B cell (primary cell): ENCODE measurements around the gene TRIOBP. TPM values are rescaled to one million over a fixed set of nuclear protein-coding genes. Genes with fewer than 3 reads are reported as not detected.

Source experiments
- ATAC-seq: fragments of 200-7000 bp; cut with Tn5 transposase; one replicate; pipeline ENCODE4 v1.10.0; 2021; ENCODE audit warnings: low read depth, mild to moderate bottlenecking, moderate number of reproducible peaks, moderate library complexity
- CTCF ChIA-PET: fragments of 350-600 bp; sonication (Branson Sonifier 250); formaldehyde crosslinking; loops from one replicate; lab custom pipeline; 2021; ENCODE audit warnings: antibody characterized with exemption, inconsistent platforms; lab: Charles Lee
- POLR2A ChIA-PET: fragments of 350-600 bp; sonication (Branson Sonifier 250); formaldehyde crosslinking; loops from one replicate; lab custom pipeline; 2021; ENCODE audit warnings: antibody characterized with exemption; lab: Charles Lee
- DNase-seq: peaks from one replicate; pipeline ENCODE4 v3.0.0; 2013
- H2AFZ ChIP-seq: 2 replicates; pipeline ENCODE4 v1.6.1; 2012; ENCODE audit warnings: mild to moderate bottlenecking, low read depth, low read length; ENCODE audit not compliant: insufficient read depth, poor library complexity, severe bottlenecking
- H3K27ac ChIP-seq, 2 donors: 1 replicate in 1 of 2; 2 replicates in 1 of 2; pipeline ENCODE4 v1.5.1; 2012 to 2013; ENCODE audit warnings: low read length in 2 of 2, mild to moderate bottlenecking in 2 of 2, moderate library complexity in 1 of 2
- H3K27me3 ChIP-seq, 4 experiments: fragments of 200-600 bp in 1 of 4; sonication (generic) in 1 of 4; replicated peaks in 1 of 4; 1 replicate in 2 of 4; 2 replicates in 2 of 4; pipeline versions ENCODE4 v1.6.1 to v1.7.0; 2013 to 2016; ENCODE audit warnings: low read length in 3 of 4, mild to moderate bottlenecking in 2 of 4, mixed read lengths in 1 of 4, moderate library complexity in 1 of 4; ENCODE audit not compliant: insufficient read depth in 4 of 4, control insufficient read depth in 3 of 4; ENCODE audit errors: control extremely low read depth in 1 of 4
- H3K36me3 ChIP-seq, 2 experiments: replicated peaks in 1 of 2; 1 replicate in 1 of 2; 2 replicates in 1 of 2; pipeline versions ENCODE4 v1.6.1 to v1.7.1; 2013; ENCODE audit warnings: low read length in 1 of 2; ENCODE audit not compliant: insufficient read depth in 2 of 2, control insufficient read depth in 1 of 2; ENCODE audit errors: control extremely low read depth in 1 of 2, extremely low read depth in 1 of 2
- H3K4me1 ChIP-seq, 2 donors: fragments of 200-600 bp in 1 of 2; sonication (generic) in 1 of 2; 1 replicate in 1 of 2; 2 replicates in 1 of 2; pipeline versions ENCODE4 v1.5.1 to v1.6.1; 2013 to 2017; ENCODE audit warnings: low read length in 2 of 2; ENCODE audit not compliant: control insufficient read depth in 2 of 2, insufficient read depth in 2 of 2
- H3K4me2 ChIP-seq: replicated peaks from 2 replicates; pipeline ENCODE3; 2012; ENCODE audit warnings: mild to moderate bottlenecking, low read depth, low read length; ENCODE audit not compliant: poor library complexity, severe bottlenecking
- H3K4me3 ChIP-seq, 5 experiments: fragments of 200-600 bp in 1 of 5; sonication (generic) in 1 of 5; 1 replicate in 3 of 5; 2 replicates in 2 of 5; pipeline versions ENCODE4 v1.5.1 to v1.7.0; 2011 to 2016; ENCODE audit warnings: low read length in 4 of 5, mild to moderate bottlenecking in 4 of 5, low read depth in 2 of 5, control low read depth in 1 of 5, moderate library complexity in 1 of 5; ENCODE audit not compliant: insufficient read depth in 1 of 5; ENCODE audit errors: control extremely low read depth in 1 of 5, extremely low read depth in 1 of 5
- H3K79me2 ChIP-seq: fragments of 200-600 bp; sonication (generic); one replicate; pipeline ENCODE4 v1.6.0; 2016; ENCODE audit warnings: low read length; ENCODE audit not compliant: control insufficient read depth, insufficient read depth
- H3K9ac ChIP-seq: fragments of 200-600 bp; sonication (generic); 2 replicates; pipeline ENCODE4 v1.6.1; 2017; ENCODE audit warnings: mild to moderate bottlenecking, low read length, moderate library complexity
- H3K9me3 ChIP-seq, 3 donors: one replicate each; pipeline versions ENCODE4 v1.6.1 to v1.7.1; 2013; ENCODE audit warnings: low read length in 2 of 3; ENCODE audit not compliant: control insufficient read depth in 2 of 3, insufficient read depth in 1 of 3; ENCODE audit errors: control extremely low read depth in 1 of 3
- H4K20me1 ChIP-seq: 2 replicates; pipeline ENCODE4 v1.6.0; 2012; ENCODE audit warnings: mild to moderate bottlenecking, low read length; ENCODE audit not compliant: insufficient read depth, control insufficient read depth, poor library complexity, severe bottlenecking
- H3K27ac Mint-ChIP-seq: one replicate; pipeline ENCODE4 v1.8.0; 2021; ENCODE audit warnings: mixed read lengths
- H3K27me3 Mint-ChIP-seq: one replicate; pipeline ENCODE4 v1.8.0; 2021; ENCODE audit warnings: mixed read lengths
- H3K4me1 Mint-ChIP-seq: one replicate; pipeline ENCODE4 v1.8.0; 2021; ENCODE audit warnings: mixed read lengths
- H3K4me3 Mint-ChIP-seq: one replicate; pipeline ENCODE4 v1.8.0; 2021; ENCODE audit warnings: mixed read lengths
- H3K9me3 Mint-ChIP-seq: one replicate; pipeline ENCODE4 v1.8.0; 2022; ENCODE audit warnings: mixed read lengths; ENCODE audit not compliant: insufficient read depth
- EZH2 ChIP-seq: IDR thresholded peaks from 2 replicates; pipeline ENCODE4 v1.6.1; 2012; ENCODE audit warnings: borderline replicate concordance, low read depth, mild to moderate bottlenecking, moderate library complexity, low read length; ENCODE audit not compliant: insufficient read depth, poor library complexity, severe bottlenecking
- WGBS: methylation state at CpG from one replicate; pipeline ENCODE4 v1.1.5; 2013; ENCODE audit warnings: missing lambda C conversion rate; ENCODE audit not compliant: insufficient coverage; 5-methylcytosine and 5-hydroxymethylcytosine counted together
- intact Hi-C: fragments of 100-400 bp; cut with micrococcal nuclease; formaldehyde crosslinking; loops from one replicate; pipeline ENCODE4 v1.10.0; 2022
- polyA plus RNA-seq: library from polyadenylated mRNA; depleted of rRNA; stranded (reverse); fragments of >200 nt; gene quantifications from 2 replicates; pipeline ENCODE4 v1.2.3, GENCODE V29; 2012
- total RNA-seq, 2 donors: library from RNA; stranded (reverse); fragments of 120-200 nt in 1 of 2; gene quantifications; 1 replicate in 1 of 2; 2 replicates in 1 of 2; pipeline versions ENCODE4 v1.2.3 to v1.2.4, GENCODE V29; 2013 to 2022
- TF ChIP-seq, protein P1 (sequence below): fragments of 200-600 bp; IDR thresholded peaks from one replicate; pipeline ENCODE4 v1.8.0; 2022; ENCODE audit warnings: antibody characterized with exemption, mild to moderate bottlenecking

Gene TRIOBP
- total and polyA plus RNA-seq, 2 donors (not counting 1 experiment from before 2014, with no cell fraction given) = 26.8 to 47.5 TPM

DNA sequence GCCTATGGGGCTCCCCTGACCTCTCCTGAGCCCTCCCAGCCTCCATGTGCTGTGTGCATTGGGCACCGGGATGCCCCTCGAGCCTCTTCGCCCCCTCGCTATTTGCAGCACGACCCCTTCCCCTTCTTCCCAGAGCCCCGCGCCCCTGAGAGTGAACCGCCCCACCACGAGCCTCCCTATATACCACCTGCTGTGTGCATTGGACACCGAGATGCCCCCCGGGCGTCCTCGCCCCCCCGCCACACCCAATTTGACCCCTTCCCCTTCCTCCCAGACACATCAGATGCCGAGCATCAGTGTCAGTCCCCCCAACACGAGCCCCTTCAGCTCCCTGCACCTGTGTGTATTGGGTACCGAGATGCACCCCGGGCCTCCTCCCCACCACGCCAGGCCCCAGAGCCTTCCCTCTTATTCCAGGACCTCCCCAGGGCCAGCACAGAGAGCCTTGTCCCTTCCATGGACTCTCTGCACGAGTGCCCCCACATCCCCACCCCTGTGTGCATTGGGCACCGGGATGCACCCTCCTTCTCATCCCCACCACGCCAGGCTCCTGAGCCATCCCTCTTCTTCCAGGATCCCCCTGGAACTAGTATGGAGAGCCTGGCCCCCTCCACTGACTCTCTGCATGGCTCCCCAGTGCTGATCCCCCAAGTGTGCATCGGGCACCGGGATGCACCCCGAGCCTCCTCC, 28.8 kb downstream of the TRIOBP start:
- no peaks in the 10 kb centered on the region for H4K20me1 ChIP-seq
- H3K9me3 ChIP-seq = no peaks in the 10 kb centered on the region
- DNase-seq (no peak), ATAC-seq (no peak)
- TF ChIP-seq, protein P1, sequence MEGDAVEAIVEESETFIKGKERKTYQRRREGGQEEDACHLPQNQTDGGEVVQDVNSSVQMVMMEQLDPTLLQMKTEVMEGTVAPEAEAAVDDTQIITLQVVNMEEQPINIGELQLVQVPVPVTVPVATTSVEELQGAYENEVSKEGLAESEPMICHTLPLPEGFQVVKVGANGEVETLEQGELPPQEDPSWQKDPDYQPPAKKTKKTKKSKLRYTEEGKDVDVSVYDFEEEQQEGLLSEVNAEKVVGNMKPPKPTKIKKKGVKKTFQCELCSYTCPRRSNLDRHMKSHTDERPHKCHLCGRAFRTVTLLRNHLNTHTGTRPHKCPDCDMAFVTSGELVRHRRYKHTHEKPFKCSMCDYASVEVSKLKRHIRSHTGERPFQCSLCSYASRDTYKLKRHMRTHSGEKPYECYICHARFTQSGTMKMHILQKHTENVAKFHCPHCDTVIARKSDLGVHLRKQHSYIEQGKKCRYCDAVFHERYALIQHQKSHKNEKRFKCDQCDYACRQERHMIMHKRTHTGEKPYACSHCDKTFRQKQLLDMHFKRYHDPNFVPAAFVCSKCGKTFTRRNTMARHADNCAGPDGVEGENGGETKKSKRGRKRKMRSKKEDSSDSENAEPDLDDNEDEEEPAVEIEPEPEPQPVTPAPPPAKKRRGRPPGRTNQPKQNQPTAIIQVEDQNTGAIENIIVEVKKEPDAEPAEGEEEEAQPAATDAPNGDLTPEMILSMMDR = no peak
- no peak for TF ChIP-seq EZH2
- H3K9ac ChIP-seq = no peak overlapping the region
- no peak overlapping the region for H3K4me3 ChIP-seq
- H3K36me3 ChIP-seq = no peaks in the 10 kb centered on the region
- H3K4me2 ChIP-seq = no peak overlapping the region
- no peaks in the 10 kb centered on the region for H3K79me2 ChIP-seq
- H3K4me1 Mint-ChIP-seq = no peaks in the 10 kb centered on the region
- no peaks in the 10 kb centered on the region for H3K4me1 ChIP-seq
- H3K27me3 Mint-ChIP-seq = no peaks in the 10 kb centered on the region
- H3K27ac ChIP-seq = no peak overlapping the region
- intact Hi-C loops = no loop called here
- no peaks in the 10 kb centered on the region for H3K27me3 ChIP-seq
- H3K27ac Mint-ChIP-seq = no peak overlapping the region
- POLR2A ChIA-PET = no interaction called here
- H3K9me3 Mint-ChIP-seq = no peaks in the 10 kb centered on the region
- WGBS = 89% methylated on average over 25 of the region's 25 CpGs
- CTCF ChIA-PET = no interaction called here
- H3K4me3 Mint-ChIP-seq = no peak overlapping the region
- no peak overlapping the region for H2AFZ ChIP-seq

DNA sequence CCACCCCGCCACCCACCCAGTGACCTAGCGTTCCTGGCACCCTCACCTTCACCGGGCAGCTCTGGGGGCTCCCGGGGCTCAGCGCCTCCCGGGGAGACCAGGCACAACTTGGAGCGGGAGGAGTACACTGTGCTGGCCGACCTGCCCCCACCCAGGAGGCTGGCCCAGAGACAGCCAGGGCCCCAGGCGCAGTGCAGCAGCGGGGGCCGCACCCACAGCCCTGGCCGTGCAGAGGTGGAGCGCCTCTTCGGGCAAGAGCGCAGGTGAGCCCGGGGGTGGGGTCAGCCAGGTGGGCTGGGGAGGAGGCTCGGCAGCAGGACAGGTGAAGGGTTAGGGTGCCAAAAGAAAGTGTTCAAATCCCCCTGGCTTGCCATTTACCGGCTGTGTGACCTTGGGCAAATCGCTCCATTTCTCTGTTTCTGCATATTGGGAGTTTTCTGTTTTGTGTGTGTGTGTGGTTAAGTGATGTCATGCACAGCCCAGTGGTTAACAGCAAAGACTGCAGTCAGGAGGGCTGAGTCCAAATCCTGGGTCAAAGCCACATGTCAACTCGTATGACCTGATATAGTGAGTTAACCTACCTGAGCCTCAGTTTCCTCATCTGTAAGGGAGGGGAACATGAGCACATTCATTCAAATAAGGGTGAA, 29.5 kb downstream of the TRIOBP start:
- H3K27ac Mint-ChIP-seq = no peak overlapping the region
- no peaks in the 10 kb centered on the region for H3K79me2 ChIP-seq
- POLR2A ChIA-PET = no interaction called here
- no peaks in the 10 kb centered on the region for H3K27me3 Mint-ChIP-seq
- no peak overlapping the region for H3K9ac ChIP-seq
- CTCF ChIA-PET = no interaction called here
- H3K4me3 Mint-ChIP-seq = no peak overlapping the region
- no peaks in the 10 kb centered on the region for H4K20me1 ChIP-seq
- TF ChIP-seq EZH2 = no peak
- TF ChIP-seq, protein P1 = no peak
- H3K9me3 Mint-ChIP-seq = no peaks in the 10 kb centered on the region
- no peaks in the 10 kb centered on the region for H3K36me3 ChIP-seq
- H3K4me2 ChIP-seq = no peak overlapping the region
- DNase-seq (no peak), ATAC-seq (no peak)
- H3K4me3 ChIP-seq = no peak overlapping the region
- no peak overlapping the region for H3K27ac ChIP-seq
- H3K9me3 ChIP-seq = no peaks in the 10 kb centered on the region
- H3K4me1 Mint-ChIP-seq = peaks cover 2% of the 10 kb centered on the region
- intact Hi-C loops = no loop called here
- no peaks in the 10 kb centered on the region for H3K4me1 ChIP-seq
- WGBS = 93% methylated on average over 16 of the region's 20 CpGs
- H2AFZ ChIP-seq = no peak overlapping the region
- H3K27me3 ChIP-seq = no peaks in the 10 kb centered on the region
